Stimulated activated CD8-positive, alpha-beta memory T cell treated with anti-CD3 and anti-CD28 coated beads, Interleukin-4, amount 100 ng/mL, for 4 hours (primary cell): ENCODE results near the gene TMPRSS13.
"Not testable (repeated sequence)": the region's sequence is repeated elsewhere in the genome, so short reads cannot be mapped to it uniquely, and the experiment has no call there.

Experiments
- DNase-seq, 2 donors: peaks; one replicate each; pipeline ENCODE4 v3.0.0-alpha.2; 2020; ENCODE audit warnings: low read depth in 2 of 2, low spot score in 1 of 2

TMPRSS13 gene

DNA sequence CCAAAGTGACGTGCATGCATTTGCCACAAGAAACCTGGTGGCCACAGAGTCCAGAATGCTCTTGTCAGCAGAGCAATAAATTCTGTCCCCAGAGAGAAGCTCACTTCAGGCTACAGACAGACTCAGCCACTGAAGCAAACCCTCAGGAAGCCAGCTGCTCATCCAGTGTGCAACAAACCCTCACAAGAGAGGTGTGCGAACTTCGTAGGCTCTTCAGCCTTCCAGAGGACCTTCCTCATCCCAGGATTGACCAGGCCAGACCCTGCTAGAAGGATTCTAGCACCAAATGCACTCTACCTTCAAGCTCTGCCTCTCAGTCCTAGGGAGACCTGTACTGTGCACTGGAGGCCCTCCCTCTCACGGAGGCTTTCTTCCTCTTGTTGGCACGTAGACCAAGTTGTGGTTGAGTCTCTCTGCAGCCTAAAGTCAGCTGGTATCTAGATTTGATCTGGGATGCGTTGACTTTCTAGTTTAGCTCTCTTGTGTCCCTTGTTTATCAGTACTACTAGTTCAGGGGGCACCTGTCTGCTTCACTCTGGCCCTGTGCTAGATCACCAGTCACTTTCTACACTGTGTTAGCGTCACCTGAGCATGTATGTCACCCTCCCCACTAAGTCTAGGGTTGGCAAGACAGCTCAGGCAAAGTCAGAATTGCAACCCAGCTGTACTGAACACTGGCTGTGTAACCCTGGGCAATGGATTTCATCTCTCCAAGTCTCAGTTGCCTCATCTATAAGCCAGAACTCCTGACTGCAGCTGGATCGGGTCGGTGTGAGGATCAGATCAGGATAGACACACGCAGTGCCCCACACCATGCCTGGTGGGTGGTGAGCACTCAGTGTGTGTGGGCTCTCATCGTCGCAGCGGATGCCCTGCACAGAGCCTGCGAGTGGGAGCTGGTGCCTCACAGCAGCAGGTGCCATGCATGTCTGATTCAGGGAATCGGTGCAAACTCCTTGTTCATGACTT is 22.1 kb upstream of the TMPRSS13 start:
- no peak for DNase-seq

DNA sequence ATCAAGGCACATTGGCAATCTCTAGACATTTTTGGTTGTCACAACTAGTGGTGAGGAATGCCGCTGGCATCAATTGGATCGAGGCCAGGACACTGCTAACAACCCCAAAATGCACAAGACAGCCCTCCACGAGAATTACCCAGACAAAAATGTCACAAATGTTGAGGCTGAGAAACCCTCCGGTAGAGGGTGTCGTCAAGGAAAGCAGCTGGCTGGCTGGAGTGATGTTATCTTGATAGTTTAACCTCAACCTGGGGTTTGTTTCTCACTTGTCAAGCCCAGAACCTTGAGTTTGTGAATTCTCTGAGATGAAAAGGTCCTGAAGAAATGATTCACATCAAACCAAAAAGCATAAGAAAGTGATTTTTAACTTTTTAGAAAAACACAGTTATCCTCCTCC is 21.1 kb upstream of the TMPRSS13 start:
- DNase-seq = no peak

- DNase-seq = no peak
Measured at GRCh38 chr11:117949062-117949461, 19.9 kb upstream of the TMPRSS13 start.

GRCh38 chr11:117948466-117948865 is 19.3 kb upstream of the TMPRSS13 start:
- not testable (repeated sequence) for DNase-seq

DNA sequence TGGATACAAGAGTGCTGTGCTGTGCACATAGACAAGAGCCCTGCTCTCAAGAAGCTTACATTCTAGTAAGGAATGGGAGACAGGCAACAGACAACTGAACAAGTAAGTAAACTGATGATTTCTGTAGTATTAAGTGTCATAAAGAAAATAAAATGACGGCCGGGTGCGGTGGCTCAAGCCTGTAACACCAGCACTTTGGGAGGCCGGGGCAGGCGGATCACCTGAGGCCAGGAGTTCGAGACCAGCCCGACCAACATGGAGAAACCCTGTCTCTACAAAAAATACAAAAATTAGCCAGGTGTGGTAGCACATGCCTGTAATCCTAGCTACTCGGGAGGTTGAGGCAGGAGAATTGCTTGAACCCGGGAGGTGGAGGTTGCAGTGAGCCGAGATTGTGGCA is 18.5 kb upstream of the TMPRSS13 start:
- DNase-seq = not testable (repeated sequence)

- peak; percentile 64 to 73 for DNase-seq
Measured at GRCh38 chr11:117946842-117947526, 17.8 kb upstream of the TMPRSS13 start.

DNA sequence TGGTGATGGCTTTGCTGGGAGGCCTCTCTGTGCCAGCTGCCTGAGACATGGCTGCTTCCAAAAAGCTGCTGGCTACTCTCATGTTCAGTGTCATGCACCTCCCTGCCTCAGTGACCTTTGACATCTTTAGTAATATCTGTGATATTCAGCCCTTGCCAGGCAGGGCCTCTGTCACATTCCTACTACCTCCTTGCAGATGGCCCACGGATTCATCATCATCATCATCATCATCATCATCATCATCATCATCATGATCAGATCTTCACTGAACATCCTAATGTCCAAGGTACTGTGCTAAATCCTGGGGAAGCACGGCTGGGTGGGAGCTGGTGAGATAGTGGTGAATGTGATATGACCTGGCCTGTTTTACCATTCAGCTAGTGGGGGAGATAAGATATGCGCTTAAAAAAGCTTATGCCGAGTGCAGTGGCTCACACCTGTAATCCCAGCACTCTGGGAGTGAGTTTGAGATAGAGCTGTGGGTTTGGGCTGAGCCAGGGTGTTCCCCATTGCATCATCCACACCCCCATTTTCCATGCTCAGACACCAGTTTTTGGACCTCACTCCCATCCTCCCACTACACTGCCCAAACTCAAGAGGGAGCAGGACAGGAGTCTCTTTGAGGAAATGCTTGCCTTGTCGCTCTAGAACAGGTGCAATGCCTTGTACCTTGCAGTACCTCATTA is 17.1 kb upstream of the TMPRSS13 start:
- DNase-seq = no peak

DNA sequence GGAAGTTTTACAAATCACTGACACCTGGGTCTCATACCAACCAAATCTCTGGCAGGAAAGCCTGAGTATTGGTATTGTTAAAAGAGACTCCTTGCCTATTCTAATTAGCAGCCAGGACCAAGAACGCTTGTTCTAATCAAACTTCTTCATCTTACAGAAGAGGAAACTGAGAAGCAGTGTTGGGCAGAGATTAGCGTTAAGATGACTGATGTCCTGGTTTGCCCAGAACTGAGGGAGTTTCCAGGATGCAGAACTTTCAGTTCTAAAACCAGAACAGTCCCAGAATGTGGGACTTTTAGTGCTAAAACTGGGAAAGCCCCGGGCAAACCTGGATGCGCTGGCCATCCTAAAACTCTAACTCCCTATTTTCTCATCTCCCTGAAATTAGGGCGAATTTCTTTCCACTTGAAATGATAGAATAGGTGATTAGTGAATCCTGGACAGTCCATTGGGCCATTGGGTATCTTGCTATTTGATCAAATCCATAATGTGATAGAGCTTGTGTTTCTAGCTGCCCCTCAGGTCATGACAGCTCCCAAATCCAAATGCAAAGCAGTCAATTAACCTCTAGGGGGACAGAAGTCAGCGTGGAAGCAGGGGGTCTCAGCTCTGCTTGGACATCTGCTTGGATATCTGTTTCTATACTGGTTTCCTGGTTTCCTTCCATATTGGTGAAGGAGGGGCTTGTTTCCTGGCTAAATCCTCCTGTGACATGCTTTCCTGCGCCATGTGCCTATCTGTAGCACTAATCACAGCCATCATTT is 16.0 kb upstream of the TMPRSS13 start:
- no peak for DNase-seq

DNA sequence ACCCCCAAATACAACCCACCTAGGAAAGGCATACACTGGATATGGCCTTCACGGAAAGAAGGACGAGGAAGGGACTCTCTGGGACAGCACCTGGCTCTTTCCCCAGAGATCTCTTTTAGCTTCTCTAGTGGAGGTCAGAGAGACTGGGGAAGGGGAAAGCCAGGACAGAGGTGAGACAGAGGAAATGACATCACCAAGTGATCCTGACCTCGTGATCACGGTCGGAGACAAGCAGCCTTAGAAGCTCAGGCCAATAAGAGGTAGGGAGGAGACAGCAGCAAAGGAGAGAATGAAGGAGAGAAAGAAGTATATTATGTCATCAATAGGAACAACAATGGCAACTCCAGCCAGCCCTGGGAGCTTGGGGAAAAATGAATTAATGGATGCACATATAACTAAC is 15.4 kb upstream of the TMPRSS13 start:
- DNase-seq = no peak

DNA sequence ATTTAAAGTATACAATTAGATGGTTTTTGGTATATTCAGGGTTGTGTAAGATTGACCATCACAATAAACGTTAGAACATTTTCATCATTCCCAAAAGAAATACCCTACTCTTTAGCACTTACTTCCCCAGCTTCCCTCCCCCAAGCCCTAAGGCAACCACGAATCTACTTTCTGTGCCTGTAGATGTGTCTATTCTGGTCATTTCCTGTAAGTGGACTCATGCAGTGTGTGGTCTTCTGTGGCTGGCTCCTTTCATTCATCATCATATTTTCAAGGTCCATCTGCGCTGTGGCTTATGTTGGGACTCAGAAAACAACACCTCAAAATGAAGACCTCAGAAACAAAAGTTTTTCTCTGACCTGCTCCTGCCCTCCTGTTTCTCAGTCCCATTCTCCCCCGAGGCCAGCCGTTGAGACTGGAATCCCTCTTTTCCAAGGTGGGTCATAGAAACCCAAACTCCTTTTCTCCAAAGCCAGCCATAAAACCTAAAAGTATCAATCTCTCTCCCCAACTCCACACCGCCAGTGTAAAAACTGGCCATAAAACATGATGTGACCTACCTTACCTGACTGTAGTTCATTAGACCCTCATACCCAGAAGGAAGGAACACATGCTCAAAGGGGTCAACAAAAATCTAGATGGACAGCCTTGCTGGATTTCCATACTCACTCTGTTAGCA is 12.9 kb upstream of the TMPRSS13 start:
- DNase-seq = no peak

GRCh38 chr11:117941163-117941707 is 12.0 kb upstream of the TMPRSS13 start:
- DNase-seq = no peak

DNA sequence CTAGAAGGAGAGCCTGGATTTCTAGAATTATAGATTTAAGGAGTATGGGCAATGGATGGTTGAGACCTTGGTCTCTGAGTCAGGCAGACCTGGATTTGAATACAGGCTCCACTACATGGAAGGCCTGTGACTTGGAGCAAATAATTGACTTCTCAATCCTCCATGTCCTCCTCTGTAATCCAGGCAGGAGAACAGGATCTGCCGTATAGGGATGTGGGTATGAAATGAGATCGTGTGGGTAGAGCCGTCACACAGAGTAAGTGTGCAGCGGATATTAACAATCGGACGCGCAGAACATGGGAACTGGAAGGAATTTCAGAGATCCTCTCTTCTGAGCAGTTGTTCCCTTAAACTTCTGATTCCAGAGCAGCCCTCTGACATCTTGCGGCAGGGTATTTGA is 11.5 kb upstream of the TMPRSS13 start:
- DNase-seq = no peak

- DNase-seq = no peak
Measured at GRCh38 chr11:117936973-117937372, 7.8 kb upstream of the TMPRSS13 start.

GRCh38 chr11:117934526-117935307 is 5.5 kb upstream of the TMPRSS13 start:
- DNase-seq = no peak

DNA sequence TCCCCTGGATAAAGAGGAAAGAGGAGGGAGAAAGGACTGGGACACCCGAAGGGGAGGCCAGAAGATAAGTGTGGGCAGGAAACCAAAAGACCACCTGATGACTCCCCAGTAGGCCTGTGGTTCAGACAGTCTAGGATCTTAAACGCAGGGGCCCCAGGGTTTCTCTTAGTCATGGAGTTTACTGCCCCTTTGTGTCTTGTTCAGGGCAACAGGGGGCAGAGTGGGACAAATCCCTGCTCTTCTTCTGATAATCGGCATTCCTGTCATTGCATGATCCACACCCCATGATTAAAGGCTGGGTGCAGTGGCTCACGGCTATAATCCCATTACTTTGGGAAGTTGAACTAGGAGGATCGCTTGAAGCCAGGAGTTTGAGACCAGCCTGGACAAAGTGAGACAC is 4.7 kb upstream of the TMPRSS13 start:
- no peak for DNase-seq

DNA sequence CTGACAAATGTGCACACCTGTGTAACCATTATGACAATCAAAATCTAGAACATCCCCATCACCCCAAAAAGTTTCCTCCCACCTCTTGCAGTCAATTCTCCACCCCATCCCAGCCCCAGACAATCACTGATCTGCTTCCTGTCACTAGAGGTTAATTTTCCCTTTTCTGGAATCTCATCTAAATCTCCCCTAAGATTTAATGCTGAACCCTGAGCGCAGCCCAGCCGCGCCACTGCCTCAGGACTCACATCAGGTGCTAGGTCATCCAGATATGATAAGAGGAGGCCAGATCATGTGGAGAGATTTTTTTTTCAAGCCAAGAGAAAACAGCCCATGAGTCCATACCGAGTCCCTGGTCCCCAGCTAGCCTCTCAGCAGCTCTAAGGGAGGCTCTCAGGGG is 4.3 kb upstream of the TMPRSS13 start:
- no peak for DNase-seq

GRCh38 chr11:117932947-117933346 is 3.7 kb upstream of the TMPRSS13 start:
- no peak for DNase-seq

DNA sequence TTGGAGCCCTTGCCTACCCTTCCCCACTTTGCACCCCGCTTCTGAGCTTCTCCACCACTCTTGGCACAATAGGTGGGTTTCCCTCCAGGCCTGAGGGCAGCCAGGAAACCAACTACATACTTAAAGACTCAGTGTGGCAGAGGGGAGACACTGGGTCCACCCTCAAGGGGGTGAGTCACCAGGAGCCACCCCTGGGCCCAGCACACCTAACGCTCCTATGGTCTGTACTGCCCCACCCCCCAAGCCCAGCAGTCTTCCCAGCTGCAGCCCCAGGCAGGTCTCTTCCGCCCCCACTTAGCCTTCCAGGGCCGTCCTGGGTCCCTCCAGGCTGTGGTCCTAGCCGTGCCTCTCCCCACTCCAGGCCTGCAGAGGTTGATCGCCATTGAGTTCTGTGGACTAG is 3.2 kb upstream of the TMPRSS13 start:
- DNase-seq = no peak

DNA sequence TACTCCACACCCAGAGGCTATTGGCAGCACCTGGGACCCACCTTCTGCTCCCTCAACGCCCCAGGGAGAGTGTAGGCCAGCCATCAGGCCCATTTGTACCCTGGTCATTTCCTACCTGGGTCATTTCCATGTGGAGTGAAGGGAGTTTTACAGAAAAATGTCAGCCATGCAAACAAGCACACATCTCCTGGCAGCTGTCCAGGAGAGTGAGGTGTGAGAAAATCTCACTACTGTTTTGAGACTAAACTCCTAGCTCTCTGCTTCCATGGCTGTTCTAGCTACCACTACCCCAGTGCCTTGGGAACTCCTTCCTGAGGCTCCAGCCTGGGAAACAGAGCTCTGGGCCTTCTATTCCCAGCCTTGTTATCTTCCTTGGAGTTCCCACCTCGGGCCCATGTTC is 2.8 kb upstream of the TMPRSS13 start:
- no peak for DNase-seq
